ENCODE data around the gene AKR1E2. TPM values are rescaled to one million over a fixed set of nuclear protein-coding genes. Genes with fewer than 3 reads are reported as not detected.
A peak's percentile ranks its signal among the peaks of the same experiment; 100 is the strongest.
"Not testable (repeated sequence)": the region's sequence is repeated elsewhere in the genome, so short reads cannot be mapped to it uniquely, and the experiment has no call there.

Gene AKR1E2
- total RNA-seq, 1 donor from 2014 or later: 3.9 TPM

GRCh38 chr10:4813023-4813422, 13.0 kb upstream of the AKR1E2 start:
- no peaks in the 10 kb centered on the region for H3K36me3 Mint-ChIP-seq (ENCODE audit: low read depth)
- peaks cover 4% of the 10 kb centered on the region for H3K9me3 Mint-ChIP-seq
- H3K27ac Mint-ChIP-seq (ENCODE audit: unreplicated experiment): no peak overlapping the region
- H3K4me3 Mint-ChIP-seq: no peak overlapping the region
- H3K27me3 Mint-ChIP-seq (ENCODE audit: low read depth): no peaks in the 10 kb centered on the region
- H3K4me1 Mint-ChIP-seq: no peaks in the 10 kb centered on the region
- TF ChIP-seq CTCF (conservative IDR thresholded peaks at IDR 0.05): no peak
- no peak for DNase-seq (ENCODE audit: low read depth, low spot score)

DNA sequence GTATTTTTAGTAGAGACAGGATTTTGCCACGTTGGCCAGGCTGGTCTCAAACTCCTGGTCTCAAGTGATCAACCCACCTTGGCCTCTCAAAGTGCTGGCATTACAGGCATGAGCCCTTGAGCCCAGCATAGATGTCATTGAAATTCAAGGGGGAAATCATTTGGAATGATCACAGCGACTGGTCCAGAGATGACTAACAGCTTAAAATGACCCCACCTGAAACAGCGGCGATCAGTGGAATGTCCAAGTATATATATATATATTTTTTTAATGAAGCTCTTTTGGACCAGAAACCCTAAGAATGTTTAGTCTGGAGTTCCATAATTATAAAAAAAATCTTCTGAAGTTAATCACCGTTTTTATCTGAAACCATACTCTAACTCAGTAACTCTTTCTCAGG, 12.5 kb upstream of the AKR1E2 start:
- H3K9me3 Mint-ChIP-seq: peaks cover 4% of the 10 kb centered on the region
- H3K27ac Mint-ChIP-seq (ENCODE audit: unreplicated experiment): no peak overlapping the region
- DNase-seq (ENCODE audit: low read depth, low spot score): no peak
- H3K36me3 Mint-ChIP-seq (ENCODE audit: low read depth): no peaks in the 10 kb centered on the region
- peaks cover 4% of the 10 kb centered on the region for H3K27me3 Mint-ChIP-seq (ENCODE audit: low read depth)
- no peaks in the 10 kb centered on the region for H3K4me1 Mint-ChIP-seq
- no peak overlapping the region for H3K4me3 Mint-ChIP-seq
- TF ChIP-seq CTCF (conservative IDR thresholded peaks at IDR 0.05): no peak

GRCh38 chr10:4815646-4816180, 10.3 kb upstream of the AKR1E2 start:
- H3K4me3 Mint-ChIP-seq; H3K27ac Mint-ChIP-seq (ENCODE audit: unreplicated experiment); H3K36me3 Mint-ChIP-seq (ENCODE audit: low read depth); H3K9me3 Mint-ChIP-seq; H3K27me3 Mint-ChIP-seq (ENCODE audit: low read depth); DNase-seq (ENCODE audit: low read depth, low spot score); H3K4me1 Mint-ChIP-seq: not testable (repeated sequence)
- TF ChIP-seq CTCF (conservative IDR thresholded peaks at IDR 0.05): peak; percentile 65

- Mint-ChIP-seq H3K4me1 (no peaks in the 10 kb centered on the region), H3K27me3 (ENCODE audit: low read depth) (peaks cover 8% of the 10 kb centered on the region), H3K36me3 (ENCODE audit: low read depth) (no peaks in the 10 kb centered on the region), H3K4me3 (no peak overlapping the region), H3K9me3 (peaks cover 4% of the 10 kb centered on the region), H3K27ac (ENCODE audit: unreplicated experiment) (no peak overlapping the region)
- no peak for DNase-seq (ENCODE audit: low read depth, low spot score)
- no peak for TF ChIP-seq CTCF (conservative IDR thresholded peaks at IDR 0.05)
Measured at GRCh38 chr10:4816966-4817365, 9.0 kb upstream of the AKR1E2 start.

- no peaks in the 10 kb centered on the region for H3K36me3 Mint-ChIP-seq (ENCODE audit: low read depth)
- no peak overlapping the region for H3K27ac Mint-ChIP-seq (ENCODE audit: unreplicated experiment)
- no peak overlapping the region for H3K4me3 Mint-ChIP-seq
- no peak for TF ChIP-seq CTCF (conservative IDR thresholded peaks at IDR 0.05)
- DNase-seq (ENCODE audit: low read depth, low spot score): no peak
- no peaks in the 10 kb centered on the region for H3K4me1 Mint-ChIP-seq
- H3K27me3 Mint-ChIP-seq (ENCODE audit: low read depth): peaks cover 10% of the 10 kb centered on the region
- H3K9me3 Mint-ChIP-seq: peaks cover 4% of the 10 kb centered on the region
Measured at GRCh38 chr10:4819067-4819466, 6.9 kb upstream of the AKR1E2 start.

DNA sequence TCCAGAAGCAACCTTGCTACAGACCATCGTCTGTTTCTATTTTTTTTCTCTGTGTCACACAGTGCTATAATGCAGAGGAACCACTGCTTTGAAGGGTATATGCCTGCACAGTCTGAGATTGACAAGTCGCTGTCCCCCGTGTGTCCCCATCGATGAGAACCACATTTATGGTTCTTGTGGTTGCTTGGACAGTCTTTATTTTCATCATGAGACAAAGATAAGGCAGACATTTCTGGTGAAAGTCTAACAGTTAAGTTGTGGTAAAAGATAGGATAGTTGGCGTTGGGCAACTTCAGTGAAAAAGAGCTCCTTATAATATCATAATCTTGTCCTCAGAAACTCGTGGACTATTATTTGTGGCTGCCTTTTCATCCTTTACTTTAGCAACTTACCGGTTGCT, 6.3 kb upstream of the AKR1E2 start:
- Mint-ChIP-seq H3K9me3 (peaks cover 4% of the 10 kb centered on the region), H3K27me3 (ENCODE audit: low read depth) (peaks cover 10% of the 10 kb centered on the region), H3K4me1 (no peaks in the 10 kb centered on the region), H3K36me3 (ENCODE audit: low read depth) (no peaks in the 10 kb centered on the region), H3K27ac (ENCODE audit: unreplicated experiment) (no peak overlapping the region), H3K4me3 (no peak overlapping the region)
- no peak for DNase-seq (ENCODE audit: low read depth, low spot score)
- no peak for TF ChIP-seq CTCF (conservative IDR thresholded peaks at IDR 0.05)

Measured in neural crest cell (in vitro differentiated cells).